Measurements from ENCODE around the gene VOPP1.

VOPP1 gene

GRCh38 chr7:55498770-55499169, 73.5 kb downstream of the VOPP1 start:
- Histone ChIP-seq H3K79me2 (ENCODE audit: control insufficient read depth, low read length) (peaks cover 24% of the 10 kb centered on the region), H4K20me1 (ENCODE audit: control insufficient read depth, insufficient read depth, low read depth, low read length) (peaks cover 15% of the 10 kb centered on the region; the same call in 1 of the 2 replicates), H3K4me3 (ENCODE audit: low read length) (no peak overlapping the region), H3K27me3 (ENCODE audit: control insufficient read depth, low read length) (no peaks in the 10 kb centered on the region), H3K4me2 (ENCODE audit: low read length) (no peak overlapping the region), H3F3A (ENCODE audit: control insufficient read depth, insufficient read depth) (no peaks in the 10 kb centered on the region), H3K27ac (ENCODE audit: low read depth, low read length) (no peak overlapping the region), H3K9me3 (ENCODE audit: control insufficient read depth, insufficient read depth, low read length) (no peaks in the 10 kb centered on the region), H3K4me1 (ENCODE audit: control insufficient read depth, low read length) (peaks cover 15% of the 10 kb centered on the region), H3K36me3 (ENCODE audit: control insufficient read depth, low read length) (peaks cover 26% of the 10 kb centered on the region), H3K9me2 (replicated peaks; ENCODE audit: control insufficient read depth, low read length) (no peaks in the 10 kb centered on the region)
- TF ChIP-seq CTCF (IDR thresholded peaks at IDR 0.05; ENCODE audit: low read depth, low read length, poor library complexity, severe bottlenecking) (no peak), EZH2phosphoT487 (IDR thresholded peaks at IDR 0.05; ENCODE audit: borderline replicate concordance, low read length) (no peak)

DNA sequence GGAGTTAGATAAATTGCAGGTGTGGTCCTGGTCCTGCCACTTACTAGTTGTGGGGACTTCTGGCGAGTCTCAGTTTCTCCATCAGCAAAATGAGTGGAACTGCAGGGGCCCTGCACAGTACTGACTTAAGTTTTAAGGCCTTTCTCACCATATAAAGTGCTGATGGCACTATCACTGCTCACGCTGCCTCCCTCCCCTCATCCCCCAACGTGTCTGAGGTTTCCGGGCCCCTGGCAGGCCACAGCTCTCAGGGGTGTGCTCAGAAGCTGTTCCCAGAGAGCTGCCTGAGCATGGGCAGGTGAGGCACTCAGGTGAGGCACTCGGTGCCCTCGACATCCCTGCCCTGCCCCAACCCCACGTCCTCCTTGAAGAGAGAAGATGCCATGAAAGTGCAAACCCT, 74.2 kb downstream of the VOPP1 start:
- Histone ChIP-seq H3K79me2 (ENCODE audit: control insufficient read depth, low read length) (peaks cover 20% of the 10 kb centered on the region), H3K4me2 (ENCODE audit: low read length) (no peak overlapping the region)

DNA sequence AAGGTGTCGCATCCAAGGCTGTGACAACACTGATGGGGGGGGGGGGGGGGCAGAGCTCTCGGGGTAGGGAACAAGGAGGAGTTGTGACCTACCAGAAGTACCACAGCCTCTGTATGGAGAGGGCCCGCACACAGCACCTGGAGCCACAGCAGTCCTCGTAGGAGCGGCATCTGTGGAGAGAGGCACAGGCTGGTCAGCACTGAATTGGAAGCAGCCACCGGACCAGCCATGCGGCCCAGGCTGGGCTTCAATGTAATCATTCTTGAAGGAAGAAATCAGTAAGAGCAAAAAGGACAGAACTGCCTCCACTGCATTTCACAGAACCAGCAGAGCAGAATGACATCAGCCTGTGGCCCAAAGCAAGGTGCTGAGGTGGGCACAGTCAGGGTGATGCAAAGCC, 74.8 kb downstream of the VOPP1 start:
- H3K27me3 ChIP-seq (ENCODE audit: control insufficient read depth, low read length): no peaks in the 10 kb centered on the region
- H3K27ac ChIP-seq (ENCODE audit: low read depth, low read length): no peak overlapping the region
- H3K79me2 ChIP-seq (ENCODE audit: control insufficient read depth, low read length): peaks cover 17% of the 10 kb centered on the region
- no peaks in the 10 kb centered on the region for H3K9me2 ChIP-seq (replicated peaks; ENCODE audit: control insufficient read depth, low read length)
- no peak overlapping the region for H3K4me2 ChIP-seq (ENCODE audit: low read length)
- peaks cover 2% of the 10 kb centered on the region; the same call in 1 of the 2 replicates for H3K4me1 ChIP-seq (ENCODE audit: control insufficient read depth, low read length)
- H3K9me3 ChIP-seq (ENCODE audit: control insufficient read depth, insufficient read depth, low read length): no peaks in the 10 kb centered on the region
- no peaks in the 10 kb centered on the region for H3F3A ChIP-seq (ENCODE audit: control insufficient read depth, insufficient read depth)
- H4K20me1 ChIP-seq (ENCODE audit: control insufficient read depth, insufficient read depth, low read depth, low read length): peaks cover 9% of the 10 kb centered on the region; the same call in 1 of the 2 replicates
- H3K36me3 ChIP-seq (ENCODE audit: control insufficient read depth, low read length): peaks cover 32% of the 10 kb centered on the region
- no peak overlapping the region for H3K4me3 ChIP-seq (ENCODE audit: low read length)
- TF ChIP-seq EZH2phosphoT487 (IDR thresholded peaks at IDR 0.05; ENCODE audit: borderline replicate concordance, low read length) (no peak), CTCF (IDR thresholded peaks at IDR 0.05; ENCODE audit: low read depth, low read length, poor library complexity, severe bottlenecking) (no peak)

More for the DNA sequence above, 74.2 kb downstream of the VOPP1 start:
- H4K20me1 ChIP-seq (ENCODE audit: control insufficient read depth, insufficient read depth, low read depth, low read length): peaks cover 13% of the 10 kb centered on the region; the same call in 1 of the 2 replicates
- no peak overlapping the region for H3K27ac ChIP-seq (ENCODE audit: low read depth, low read length)
- peaks cover 27% of the 10 kb centered on the region for H3K36me3 ChIP-seq (ENCODE audit: control insufficient read depth, low read length)
- no peak overlapping the region for H3K4me3 ChIP-seq (ENCODE audit: low read length)
- H3K4me1 ChIP-seq (ENCODE audit: control insufficient read depth, low read length): peaks cover 8% of the 10 kb centered on the region
- no peaks in the 10 kb centered on the region for H3K9me3 ChIP-seq (ENCODE audit: control insufficient read depth, insufficient read depth, low read length)
- H3K9me2 ChIP-seq (replicated peaks; ENCODE audit: control insufficient read depth, low read length): no peaks in the 10 kb centered on the region
- TF ChIP-seq CTCF (IDR thresholded peaks at IDR 0.05; ENCODE audit: low read depth, low read length, poor library complexity, severe bottlenecking) (no peak), EZH2phosphoT487 (IDR thresholded peaks at IDR 0.05; ENCODE audit: borderline replicate concordance, low read length) (no peak)
- H3F3A ChIP-seq (ENCODE audit: control insufficient read depth, insufficient read depth): no peaks in the 10 kb centered on the region
- H3K27me3 ChIP-seq (ENCODE audit: control insufficient read depth, low read length): no peaks in the 10 kb centered on the region

All from DOHH2 (cell line).